ENCODE data around the gene MRM2. TPM values are rescaled to one million over a fixed set of nuclear protein-coding genes. Genes with fewer than 3 reads are reported as not detected.
A peak's percentile ranks its signal among the peaks of the same experiment; 100 is the strongest.

MRM2 gene
- total RNA-seq, 1 experiment from 2014 or later: 38.9 TPM

DNA sequence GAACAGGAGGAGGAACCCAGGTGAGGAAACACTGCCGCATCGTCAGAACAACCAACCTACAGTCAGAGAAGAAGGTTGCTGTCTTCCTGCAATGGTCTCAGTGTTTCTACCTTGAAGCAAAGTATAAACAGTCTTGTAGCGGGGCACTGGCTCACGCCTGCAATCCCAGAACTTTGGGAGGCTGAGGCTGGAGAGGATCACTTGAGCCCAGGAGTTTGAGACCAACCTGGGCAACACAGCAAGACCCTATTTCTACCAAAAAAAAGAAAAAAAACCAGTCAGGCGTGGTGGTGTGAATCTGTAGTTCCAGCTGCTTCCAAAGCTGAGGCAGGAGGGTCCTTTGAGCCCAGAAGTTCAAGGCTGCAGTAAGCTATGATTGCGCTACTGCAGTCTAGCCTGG, 48.9 kb upstream of the MRM2 start:
- no peak for ATAC-seq
- Mint-ChIP-seq H3K4me3 (no peak overlapping the region), H3K27me3 (ENCODE audit: low read depth) (no peaks in the 10 kb centered on the region), H3K9me3 (no peaks in the 10 kb centered on the region), H3K27ac (peak overlapping the region; percentile 76; the same call in 1 of the 2 replicates), H3K4me1 (peaks cover 4% of the 10 kb centered on the region), H3K36me3 (no peaks in the 10 kb centered on the region)
- ChIA-PET POLR2A (no interaction called here), CTCF (no interaction called here)
- TF ChIP-seq SMAD3 (CRISPR knock-in tag; IDR thresholded peaks at IDR 0.05; ENCODE audit: borderline replicate concordance) (no peak), IRF2 (CRISPR knock-in tag; IDR thresholded peaks at IDR 0.05; ENCODE audit: borderline replicate concordance, low read depth) (no peak), KAT7 (CRISPR knock-in tag; IDR thresholded peaks at IDR 0.05; ENCODE audit: borderline replicate concordance) (no peak), JUN (CRISPR knock-in tag; IDR thresholded peaks at IDR 0.05) (no peak), CREM (CRISPR knock-in tag; IDR thresholded peaks at IDR 0.05) (no peak)
- TF ChIP-seq, protein P1, sequence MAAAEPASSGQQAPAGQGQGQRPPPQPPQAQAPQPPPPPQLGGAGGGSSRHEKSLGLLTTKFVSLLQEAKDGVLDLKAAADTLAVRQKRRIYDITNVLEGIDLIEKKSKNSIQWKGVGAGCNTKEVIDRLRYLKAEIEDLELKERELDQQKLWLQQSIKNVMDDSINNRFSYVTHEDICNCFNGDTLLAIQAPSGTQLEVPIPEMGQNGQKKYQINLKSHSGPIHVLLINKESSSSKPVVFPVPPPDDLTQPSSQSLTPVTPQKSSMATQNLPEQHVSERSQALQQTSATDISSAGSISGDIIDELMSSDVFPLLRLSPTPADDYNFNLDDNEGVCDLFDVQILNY (CRISPR knock-in tag; IDR thresholded peaks at IDR 0.05): no peak
- TF ChIP-seq, protein P2, sequence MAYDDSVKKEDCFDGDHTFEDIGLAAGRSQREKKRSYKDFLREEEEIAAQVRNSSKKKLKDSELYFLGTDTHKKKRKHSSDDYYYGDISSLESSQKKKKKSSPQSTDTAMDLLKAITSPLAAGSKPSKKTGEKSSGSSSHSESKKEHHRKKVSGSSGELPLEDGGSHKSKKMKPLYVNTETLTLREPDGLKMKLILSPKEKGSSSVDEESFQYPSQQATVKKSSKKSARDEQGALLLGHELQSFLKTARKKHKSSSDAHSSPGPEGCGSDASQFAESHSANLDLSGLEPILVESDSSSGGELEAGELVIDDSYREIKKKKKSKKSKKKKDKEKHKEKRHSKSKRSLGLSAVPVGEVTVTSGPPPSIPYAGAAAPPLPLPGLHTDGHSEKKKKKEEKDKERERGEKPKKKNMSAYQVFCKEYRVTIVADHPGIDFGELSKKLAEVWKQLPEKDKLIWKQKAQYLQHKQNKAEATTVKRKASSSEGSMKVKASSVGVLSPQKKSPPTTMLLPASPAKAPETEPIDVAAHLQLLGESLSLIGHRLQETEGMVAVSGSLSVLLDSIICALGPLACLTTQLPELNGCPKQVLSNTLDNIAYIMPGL (CRISPR knock-in tag; IDR thresholded peaks at IDR 0.05): no peak
- TF ChIP-seq, protein P3, sequence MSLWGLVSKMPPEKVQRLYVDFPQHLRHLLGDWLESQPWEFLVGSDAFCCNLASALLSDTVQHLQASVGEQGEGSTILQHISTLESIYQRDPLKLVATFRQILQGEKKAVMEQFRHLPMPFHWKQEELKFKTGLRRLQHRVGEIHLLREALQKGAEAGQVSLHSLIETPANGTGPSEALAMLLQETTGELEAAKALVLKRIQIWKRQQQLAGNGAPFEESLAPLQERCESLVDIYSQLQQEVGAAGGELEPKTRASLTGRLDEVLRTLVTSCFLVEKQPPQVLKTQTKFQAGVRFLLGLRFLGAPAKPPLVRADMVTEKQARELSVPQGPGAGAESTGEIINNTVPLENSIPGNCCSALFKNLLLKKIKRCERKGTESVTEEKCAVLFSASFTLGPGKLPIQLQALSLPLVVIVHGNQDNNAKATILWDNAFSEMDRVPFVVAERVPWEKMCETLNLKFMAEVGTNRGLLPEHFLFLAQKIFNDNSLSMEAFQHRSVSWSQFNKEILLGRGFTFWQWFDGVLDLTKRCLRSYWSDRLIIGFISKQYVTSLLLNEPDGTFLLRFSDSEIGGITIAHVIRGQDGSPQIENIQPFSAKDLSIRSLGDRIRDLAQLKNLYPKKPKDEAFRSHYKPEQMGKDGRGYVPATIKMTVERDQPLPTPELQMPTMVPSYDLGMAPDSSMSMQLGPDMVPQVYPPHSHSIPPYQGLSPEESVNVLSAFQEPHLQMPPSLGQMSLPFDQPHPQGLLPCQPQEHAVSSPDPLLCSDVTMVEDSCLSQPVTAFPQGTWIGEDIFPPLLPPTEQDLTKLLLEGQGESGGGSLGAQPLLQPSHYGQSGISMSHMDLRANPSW (CRISPR knock-in tag; conservative IDR thresholded peaks at IDR 0.05; ENCODE audit: low read depth): no peak
- TF ChIP-seq, protein P4, sequence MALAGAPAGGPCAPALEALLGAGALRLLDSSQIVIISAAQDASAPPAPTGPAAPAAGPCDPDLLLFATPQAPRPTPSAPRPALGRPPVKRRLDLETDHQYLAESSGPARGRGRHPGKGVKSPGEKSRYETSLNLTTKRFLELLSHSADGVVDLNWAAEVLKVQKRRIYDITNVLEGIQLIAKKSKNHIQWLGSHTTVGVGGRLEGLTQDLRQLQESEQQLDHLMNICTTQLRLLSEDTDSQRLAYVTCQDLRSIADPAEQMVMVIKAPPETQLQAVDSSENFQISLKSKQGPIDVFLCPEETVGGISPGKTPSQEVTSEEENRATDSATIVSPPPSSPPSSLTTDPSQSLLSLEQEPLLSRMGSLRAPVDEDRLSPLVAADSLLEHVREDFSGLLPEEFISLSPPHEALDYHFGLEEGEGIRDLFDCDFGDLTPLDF (CRISPR knock-in tag; IDR thresholded peaks at IDR 0.05): no peak
- TF ChIP-seq, protein P5, sequence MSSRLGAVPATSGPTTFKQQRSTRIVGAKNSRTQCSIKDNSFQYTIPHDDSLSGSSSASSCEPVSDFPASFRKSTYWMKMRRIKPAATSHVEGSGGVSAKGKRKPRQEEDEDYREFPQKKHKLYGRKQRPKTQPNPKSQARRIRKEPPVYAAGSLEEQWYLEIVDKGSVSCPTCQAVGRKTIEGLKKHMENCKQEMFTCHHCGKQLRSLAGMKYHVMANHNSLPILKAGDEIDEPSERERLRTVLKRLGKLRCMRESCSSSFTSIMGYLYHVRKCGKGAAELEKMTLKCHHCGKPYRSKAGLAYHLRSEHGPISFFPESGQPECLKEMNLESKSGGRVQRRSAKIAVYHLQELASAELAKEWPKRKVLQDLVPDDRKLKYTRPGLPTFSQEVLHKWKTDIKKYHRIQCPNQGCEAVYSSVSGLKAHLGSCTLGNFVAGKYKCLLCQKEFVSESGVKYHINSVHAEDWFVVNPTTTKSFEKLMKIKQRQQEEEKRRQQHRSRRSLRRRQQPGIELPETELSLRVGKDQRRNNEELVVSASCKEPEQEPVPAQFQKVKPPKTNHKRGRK (CRISPR knock-in tag; IDR thresholded peaks at IDR 0.05; ENCODE audit: borderline replicate concordance): no peak
- TF ChIP-seq, protein P6, sequence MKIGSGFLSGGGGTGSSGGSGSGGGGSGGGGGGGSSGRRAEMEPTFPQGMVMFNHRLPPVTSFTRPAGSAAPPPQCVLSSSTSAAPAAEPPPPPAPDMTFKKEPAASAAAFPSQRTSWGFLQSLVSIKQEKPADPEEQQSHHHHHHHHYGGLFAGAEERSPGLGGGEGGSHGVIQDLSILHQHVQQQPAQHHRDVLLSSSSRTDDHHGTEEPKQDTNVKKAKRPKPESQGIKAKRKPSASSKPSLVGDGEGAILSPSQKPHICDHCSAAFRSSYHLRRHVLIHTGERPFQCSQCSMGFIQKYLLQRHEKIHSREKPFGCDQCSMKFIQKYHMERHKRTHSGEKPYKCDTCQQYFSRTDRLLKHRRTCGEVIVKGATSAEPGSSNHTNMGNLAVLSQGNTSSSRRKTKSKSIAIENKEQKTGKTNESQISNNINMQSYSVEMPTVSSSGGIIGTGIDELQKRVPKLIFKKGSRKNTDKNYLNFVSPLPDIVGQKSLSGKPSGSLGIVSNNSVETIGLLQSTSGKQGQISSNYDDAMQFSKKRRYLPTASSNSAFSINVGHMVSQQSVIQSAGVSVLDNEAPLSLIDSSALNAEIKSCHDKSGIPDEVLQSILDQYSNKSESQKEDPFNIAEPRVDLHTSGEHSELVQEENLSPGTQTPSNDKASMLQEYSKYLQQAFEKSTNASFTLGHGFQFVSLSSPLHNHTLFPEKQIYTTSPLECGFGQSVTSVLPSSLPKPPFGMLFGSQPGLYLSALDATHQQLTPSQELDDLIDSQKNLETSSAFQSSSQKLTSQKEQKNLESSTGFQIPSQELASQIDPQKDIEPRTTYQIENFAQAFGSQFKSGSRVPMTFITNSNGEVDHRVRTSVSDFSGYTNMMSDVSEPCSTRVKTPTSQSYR (CRISPR knock-in tag; IDR thresholded peaks at IDR 0.05): no peak
- DNase-seq (ENCODE audit: low spot score): no peak

DNA sequence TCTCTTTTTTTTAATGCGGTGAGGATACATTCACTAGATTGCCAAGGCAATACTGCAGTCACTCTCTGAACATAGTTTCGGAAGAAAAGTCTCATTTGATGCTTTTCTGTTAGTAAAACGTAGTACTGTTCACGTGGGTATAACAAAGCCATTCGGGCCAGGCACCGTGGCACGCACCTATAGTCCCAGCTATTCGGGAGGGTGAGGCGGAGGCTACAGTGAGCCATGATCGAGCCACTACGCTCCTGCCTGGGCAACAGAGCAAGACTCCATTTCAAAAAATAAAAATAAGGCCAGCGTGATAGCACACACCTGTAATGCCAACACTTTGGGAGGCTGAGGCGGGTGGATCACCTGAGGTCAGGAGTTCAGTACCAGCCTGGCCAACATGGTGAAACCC, 47.6 kb upstream of the MRM2 start:
- H3K9me3 Mint-ChIP-seq: no peaks in the 10 kb centered on the region
- ATAC-seq: no peak
- ChIA-PET CTCF (no interaction called here), POLR2A (no interaction called here)
- no peak overlapping the region for H3K4me3 Mint-ChIP-seq
- no peaks in the 10 kb centered on the region for H3K27me3 Mint-ChIP-seq (ENCODE audit: low read depth)
- no peak for DNase-seq (ENCODE audit: low spot score)
- TF ChIP-seq, protein P4 (CRISPR knock-in tag; IDR thresholded peaks at IDR 0.05): no peak
- TF ChIP-seq, protein P7, sequence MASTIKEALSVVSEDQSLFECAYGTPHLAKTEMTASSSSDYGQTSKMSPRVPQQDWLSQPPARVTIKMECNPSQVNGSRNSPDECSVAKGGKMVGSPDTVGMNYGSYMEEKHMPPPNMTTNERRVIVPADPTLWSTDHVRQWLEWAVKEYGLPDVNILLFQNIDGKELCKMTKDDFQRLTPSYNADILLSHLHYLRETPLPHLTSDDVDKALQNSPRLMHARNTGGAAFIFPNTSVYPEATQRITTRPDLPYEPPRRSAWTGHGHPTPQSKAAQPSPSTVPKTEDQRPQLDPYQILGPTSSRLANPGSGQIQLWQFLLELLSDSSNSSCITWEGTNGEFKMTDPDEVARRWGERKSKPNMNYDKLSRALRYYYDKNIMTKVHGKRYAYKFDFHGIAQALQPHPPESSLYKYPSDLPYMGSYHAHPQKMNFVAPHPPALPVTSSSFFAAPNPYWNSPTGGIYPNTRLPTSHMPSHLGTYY (CRISPR knock-in tag; IDR thresholded peaks at IDR 0.05): no peak
- TF ChIP-seq ZNF121 (CRISPR knock-in tag; IDR thresholded peaks at IDR 0.05) (no peak), KAT7 (CRISPR knock-in tag; IDR thresholded peaks at IDR 0.05; ENCODE audit: borderline replicate concordance) (no peak), NR3C1 (CRISPR knock-in tag; conservative IDR thresholded peaks at IDR 0.05; ENCODE audit: low read depth) (no peak), HMGA2 (CRISPR knock-in tag; IDR thresholded peaks at IDR 0.05) (no peak)
- TF ChIP-seq, protein P2 (CRISPR knock-in tag; IDR thresholded peaks at IDR 0.05): no peak
- peak overlapping the region; percentile 46; the same call in 1 of the 2 replicates for H3K27ac Mint-ChIP-seq
- no peaks in the 10 kb centered on the region for H3K4me1 Mint-ChIP-seq
- no peaks in the 10 kb centered on the region for H3K36me3 Mint-ChIP-seq

All from WTC11 (cell line).